Left lung (tissue), 10 donors: ENCODE measurements around the gene CLIC5. TPM values are rescaled to one million over a fixed set of nuclear protein-coding genes. Genes with fewer than 3 reads are reported as not detected.

ENCODE experiments used
- ATAC-seq: fragments of 200-7000 bp; cut with Tn5 transposase; one replicate; pipeline ENCODE4 v1.9.1; 2020; ENCODE audit warnings: moderate library complexity
- DNase-seq, 4 donors: peaks; one replicate each; pipeline ENCODE4 v3.0.0-alpha.2; 2013 to 2020
- H3K27ac ChIP-seq, 2 donors: fragments of 200-600 bp; sonication (generic) in 1 of 2; one replicate each; pipeline versions ENCODE4 v1.5.0 to v1.8.0; 2020 to 2021
- H3K27me3 ChIP-seq, 2 donors: fragments of 200-600 bp; sonication (generic) in 1 of 2; one replicate each; pipeline versions ENCODE4 v1.5.0 to v1.8.0; 2020 to 2021
- H3K36me3 ChIP-seq, 2 donors: fragments of 200-600 bp; sonication (generic) in 1 of 2; one replicate each; pipeline versions ENCODE4 v1.5.0 to v1.8.0; 2020 to 2021
- H3K4me1 ChIP-seq, 2 donors: fragments of 200-600 bp; one replicate each; pipeline ENCODE4 v1.8.0; 2021
- H3K4me3 ChIP-seq, 2 donors: fragments of 200-600 bp; sonication (generic) in 1 of 2; one replicate each; pipeline versions ENCODE4 v1.5.0 to v1.8.0; 2020 to 2021; ENCODE audit warnings: mild to moderate bottlenecking in 1 of 2
- H3K9me3 ChIP-seq, 2 donors: fragments of 200-600 bp; sonication (generic) in 1 of 2; one replicate each; pipeline versions ENCODE4 v1.5.0 to v1.8.0; 2020 to 2021
- CTCF ChIP-seq, 2 donors: fragments of 200-600 bp; sonication (generic) in 1 of 2; IDR thresholded peaks; one replicate each; pipeline versions ENCODE4 v1.5.0 to v1.8.0; 2021; ENCODE audit warnings: antibody characterized with exemption in 2 of 2
- intact Hi-C, 2 donors: fragments of 100-400 bp; cut with DNase I; formaldehyde crosslinking; loops; one replicate each; pipeline versions ENCODE4 v1.11.2 to v1.14.2; 2022
- polyA plus RNA-seq, 6 donors: library from polyadenylated mRNA; unstranded; fragments of 120-200 nt; gene quantifications; one replicate each; pipeline ENCODE4 v1.2.1, GENCODE V29; 2013; ENCODE audit not compliant: insufficient read length in 6 of 6
- total RNA-seq, 2 donors: library from RNA; stranded (reverse); fragmentation: NEBNext Ultra II Directional; extraction: Animal tissue kit (Norgen Biotek cat#: 25700); gene quantifications; one replicate each; pipeline ENCODE4 v1.2.1, GENCODE V29; 2021
- donor health status: DM: no; HTN: yes; CAD: no.
- donor health status: DM: no; HTN: no; CAD: no.

CLIC5 gene
- total and polyA plus RNA-seq, 8 donors, result 8.8 to 179 (median 10.2) TPM

GRCh38 chr6:46053039-46053933, 37.6 kb upstream of the CLIC5 start:
- DNase-seq (peak in 1 of 4 donors; percentile 46), ATAC-seq (peak; percentile 70)
- H3K4me3 ChIP-seq, result no peak overlapping the region
- H3K27me3 ChIP-seq, result no peaks in the 10 kb centered on the region
- intact Hi-C loops, result no loop called here
- no peak for TF ChIP-seq CTCF (IDR thresholded peaks at IDR 0.05)
- H3K36me3 ChIP-seq, result no peaks in the 10 kb centered on the region
- H3K9me3 ChIP-seq, result peaks cover 0 to 6% of the 10 kb centered on the region in 2 donors
- H3K4me1 ChIP-seq, result peaks cover 20 to 33% of the 10 kb centered on the region in 2 donors
- peak overlapping the region; percentile 73 to 86 for H3K27ac ChIP-seq

GRCh38 chr6:46052479-46052878, 36.8 kb upstream of the CLIC5 start:
- DNase-seq (no peak), ATAC-seq (peak; percentile 11)
- no peak for TF ChIP-seq CTCF (IDR thresholded peaks at IDR 0.05)
- no peak overlapping the region for H3K4me3 ChIP-seq
- intact Hi-C loops, result no loop called here
- H3K4me1 ChIP-seq, result peaks cover 20 to 33% of the 10 kb centered on the region in 2 donors
- H3K27ac ChIP-seq, result peak overlapping the region; percentile 73 to 86
- peaks cover 0 to 6% of the 10 kb centered on the region in 2 donors for H3K9me3 ChIP-seq
- no peaks in the 10 kb centered on the region for H3K27me3 ChIP-seq
- H3K36me3 ChIP-seq, result no peaks in the 10 kb centered on the region

GRCh38 chr6:46051962-46052361, 36.3 kb upstream of the CLIC5 start:
- peak overlapping the region; percentile 73 to 86 for H3K27ac ChIP-seq
- intact Hi-C loops, result no loop called here
- H3K4me3 ChIP-seq, result no peak overlapping the region
- no peak for TF ChIP-seq CTCF (IDR thresholded peaks at IDR 0.05)
- H3K36me3 ChIP-seq, result no peaks in the 10 kb centered on the region
- DNase-seq (no peak), ATAC-seq (peak; percentile 67)
- H3K9me3 ChIP-seq, result peaks cover 0 to 2% of the 10 kb centered on the region in 2 donors
- H3K27me3 ChIP-seq, result no peaks in the 10 kb centered on the region
- H3K4me1 ChIP-seq, result peaks cover 20 to 33% of the 10 kb centered on the region in 2 donors

DNA sequence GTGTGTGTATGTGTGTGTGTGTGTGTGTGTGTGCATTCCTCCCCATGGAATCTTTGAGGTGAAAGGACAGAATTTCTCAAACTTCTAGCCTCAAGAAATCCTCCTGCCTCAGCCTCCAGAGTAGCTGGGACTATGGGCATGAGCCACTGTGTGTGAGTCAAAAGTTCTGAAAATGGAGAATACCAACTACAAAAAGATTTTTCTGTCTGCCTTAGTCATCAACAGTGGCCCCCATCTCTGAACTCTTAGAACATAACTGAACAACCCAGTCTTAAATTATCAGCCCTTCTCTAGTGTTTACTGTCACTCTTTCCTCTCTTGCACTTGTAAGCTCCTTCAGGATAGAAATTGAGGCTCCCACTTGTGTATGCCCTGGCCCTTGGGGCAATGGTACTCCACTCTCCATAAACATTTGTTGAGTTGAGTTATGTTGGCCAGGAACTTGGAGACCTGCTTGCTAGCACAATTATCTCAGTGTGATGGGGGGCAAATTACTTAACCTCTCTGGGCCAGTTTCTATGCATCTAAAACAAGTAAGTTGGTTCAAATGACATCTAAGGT, 35.3 kb upstream of the CLIC5 start:
- intact Hi-C loops, result no loop called here
- ATAC-seq, result peak; percentile 55
- Histone ChIP-seq H3K9me3 (no peaks in the 10 kb centered on the region), H3K27me3 (no peaks in the 10 kb centered on the region), H3K36me3 (no peaks in the 10 kb centered on the region), H3K4me3 (no peak overlapping the region), H3K27ac (peak overlapping the region in 1 of 2 donors; percentile 45), H3K4me1 (peaks cover 20 to 33% of the 10 kb centered on the region in 2 donors)
- no peak for DNase-seq
- TF ChIP-seq CTCF (IDR thresholded peaks at IDR 0.05), result no peak

GRCh38 chr6:46048646-46049297, 33.1 kb upstream of the CLIC5 start:
- intact Hi-C loops, result no loop called here
- TF ChIP-seq CTCF (IDR thresholded peaks at IDR 0.05), result no peak
- H3K4me3 ChIP-seq, result no peak overlapping the region

More at GRCh38 chr6:46048646-46049297, 33.1 kb upstream of the CLIC5 start:
- Histone ChIP-seq H3K36me3 (no peaks in the 10 kb centered on the region), H3K27me3 (no peaks in the 10 kb centered on the region), H3K9me3 (no peaks in the 10 kb centered on the region), H3K27ac (no peak overlapping the region), H3K4me1 (peaks cover 28 to 38% of the 10 kb centered on the region in 2 donors)
- DNase-seq, result no peak
- ATAC-seq, result no peak
